Effector CD8-positive, alpha-beta T cell (primary cell): Measurements from ENCODE around the gene HLTF.

ENCODE experiments used
- DNase-seq: peaks from one replicate; lab custom pipeline; 2025; lab: John Stamatoyannopoulos, UW

HLTF gene

DNA sequence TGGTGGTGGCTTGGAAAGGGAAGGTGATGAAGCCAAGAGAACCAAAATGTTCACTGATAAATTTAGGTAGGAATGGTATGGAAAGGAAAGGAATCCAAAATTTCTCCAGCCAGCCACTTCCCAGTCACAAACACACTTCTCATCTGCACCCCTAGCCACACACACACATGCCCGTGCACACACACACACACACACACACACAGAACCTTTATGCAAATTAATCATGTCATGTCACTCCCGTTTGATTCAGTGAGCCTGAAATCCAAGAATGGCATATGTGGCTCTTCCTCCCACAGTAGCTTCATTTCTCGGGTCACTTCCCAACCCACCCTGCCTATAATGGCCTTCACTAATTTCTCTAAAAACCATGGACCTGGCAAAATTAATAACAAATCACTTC, 3.1 kb upstream of the HLTF start:
- DNase-seq = no peak

DNA sequence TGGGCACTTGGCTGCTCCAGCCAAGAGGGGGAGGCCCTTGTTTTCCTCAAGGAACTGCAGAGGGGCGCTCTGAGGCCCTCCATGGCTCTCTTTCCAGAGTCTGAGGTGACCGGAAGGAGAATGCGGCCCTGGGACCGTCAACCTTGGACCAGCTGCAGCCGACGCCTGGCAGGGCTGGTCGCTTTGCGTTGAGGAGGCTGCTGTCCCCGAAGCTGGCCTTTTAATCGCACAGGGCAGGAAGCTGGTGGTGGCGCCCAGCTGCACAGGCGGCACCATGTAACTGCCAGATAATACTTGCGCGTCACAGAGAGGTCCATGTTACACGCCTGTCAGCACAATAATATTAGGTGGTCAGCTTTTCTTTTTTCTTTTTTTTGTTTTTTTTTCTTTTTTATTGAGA, 875 bp upstream of the HLTF start:
- DNase-seq = no peak

DNA sequence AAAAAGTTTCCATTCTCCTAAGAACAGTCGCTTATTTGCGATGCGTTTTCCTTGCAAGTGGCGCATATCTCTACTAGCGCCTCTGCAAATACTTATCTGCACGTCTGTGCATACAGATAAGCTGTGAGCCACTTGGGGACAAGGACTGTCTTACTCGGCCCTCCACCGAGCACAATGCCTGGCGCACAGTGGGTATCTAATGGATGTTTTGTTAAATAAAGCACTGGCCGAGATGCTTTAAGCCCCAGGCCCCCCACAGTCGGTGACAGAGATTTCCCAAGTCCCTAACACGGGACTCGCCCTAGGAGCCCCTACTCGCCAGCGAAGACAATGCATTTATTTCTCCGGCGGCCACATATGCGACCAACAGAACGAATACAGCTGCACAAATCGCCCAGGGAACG, 503 bp downstream of the HLTF start:
- no peak for DNase-seq

DNA sequence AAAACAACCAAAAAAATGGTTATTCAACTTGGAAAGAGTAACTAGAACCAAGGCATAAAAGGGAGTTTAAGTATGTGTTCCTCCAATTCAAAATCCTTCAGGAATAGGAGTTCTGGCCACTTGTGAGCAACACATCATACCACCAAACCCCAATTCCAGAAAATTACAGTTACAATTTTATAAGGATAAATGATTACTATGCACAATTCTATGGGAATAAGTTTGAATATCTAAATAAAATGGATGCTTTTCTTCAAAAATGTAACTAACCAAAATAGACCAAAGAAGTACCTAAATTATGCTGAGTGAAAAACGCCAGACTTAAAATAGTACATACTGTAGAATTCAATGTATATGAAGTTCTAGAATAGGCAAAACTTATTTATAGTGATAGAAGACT, 4.6 kb downstream of the HLTF start:
- DNase-seq = no peak

DNA sequence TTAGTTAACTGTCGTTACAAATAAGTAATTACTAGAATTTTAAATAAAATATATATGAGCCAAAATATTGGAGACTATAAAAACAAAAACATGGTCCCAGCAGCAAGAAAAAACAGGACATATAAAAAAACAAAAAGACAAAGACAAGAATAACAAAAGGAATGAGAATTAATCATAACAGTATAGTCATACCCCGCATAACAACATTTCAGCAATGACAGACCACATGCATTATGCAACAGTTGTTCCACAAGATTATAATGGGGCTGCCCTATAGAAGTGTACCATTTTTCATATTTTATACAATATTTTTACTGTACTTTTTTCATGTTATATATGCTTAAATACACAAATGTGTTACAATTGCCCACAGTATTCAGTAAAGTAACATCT, 5.6 kb downstream of the HLTF start:
- no peak for DNase-seq

DNA sequence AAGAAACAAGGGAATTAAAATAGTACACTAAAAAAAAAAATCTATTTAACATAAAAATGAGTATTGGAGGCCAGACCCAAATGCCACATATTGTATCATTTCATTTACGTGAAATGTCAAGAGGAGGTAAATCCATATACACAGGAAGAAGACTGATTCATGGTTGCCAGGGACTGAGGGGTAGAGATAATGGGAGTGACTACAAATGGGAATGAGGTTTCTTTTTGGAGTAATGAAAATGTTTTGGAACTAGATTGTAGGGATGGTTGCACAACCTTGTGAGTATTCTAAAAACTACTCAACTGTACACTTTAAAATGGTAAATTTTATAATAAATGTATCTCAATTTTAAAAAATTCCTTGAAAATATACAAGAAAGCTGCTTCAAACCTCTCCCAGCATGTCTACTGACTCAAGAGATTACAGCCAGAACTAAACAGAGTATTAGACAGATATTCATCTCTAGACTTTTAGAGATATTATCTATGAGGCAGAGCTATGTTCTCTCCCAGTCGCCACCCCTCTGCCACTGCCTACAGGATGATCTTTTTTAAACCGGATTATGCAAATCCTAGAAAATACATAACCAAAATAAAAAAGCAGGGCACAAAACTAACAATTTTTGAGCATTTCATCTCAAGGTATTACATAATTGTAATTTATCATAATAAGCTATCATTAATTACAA, 6.2 kb downstream of the HLTF start:
- no peak for DNase-seq

DNA sequence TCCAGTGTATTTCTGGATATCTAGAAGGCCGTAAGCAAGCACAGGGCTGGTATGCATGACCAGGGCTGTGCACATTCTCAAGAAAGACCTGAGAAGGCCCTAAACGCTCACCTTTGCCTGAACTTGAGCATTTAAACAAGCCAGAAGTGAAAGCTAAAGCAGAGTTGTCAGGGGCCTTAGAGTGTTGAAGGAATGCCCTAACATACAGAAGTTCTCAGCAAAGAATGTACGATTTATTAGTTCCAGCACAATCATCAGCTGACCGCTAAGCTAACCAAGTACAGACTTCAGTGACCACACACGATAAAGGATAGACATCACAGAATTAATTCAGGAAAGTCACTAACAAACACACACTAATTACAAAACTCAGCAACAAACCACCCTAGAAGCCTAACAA, 8.7 kb downstream of the HLTF start:
- DNase-seq = no peak

DNA sequence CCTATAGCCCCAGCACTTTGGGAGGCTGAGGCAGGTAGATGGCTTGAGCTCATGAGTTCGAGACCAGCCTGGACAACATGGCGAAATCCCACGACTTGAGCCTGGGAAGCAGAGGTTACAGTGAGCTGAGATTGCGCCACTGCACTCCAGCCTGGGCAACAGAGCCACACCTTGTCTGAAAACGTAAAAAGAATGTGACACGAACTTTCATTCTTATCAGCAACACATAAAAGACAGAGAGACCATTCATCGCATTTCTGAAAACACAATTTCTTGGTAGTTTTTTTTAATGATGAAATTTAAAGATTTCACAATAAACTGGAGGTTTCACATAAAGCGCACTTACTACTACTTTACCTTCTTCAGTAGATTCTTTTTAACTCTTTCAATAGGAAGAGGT, 18.4 kb downstream of the HLTF start:
- DNase-seq = no peak

DNA sequence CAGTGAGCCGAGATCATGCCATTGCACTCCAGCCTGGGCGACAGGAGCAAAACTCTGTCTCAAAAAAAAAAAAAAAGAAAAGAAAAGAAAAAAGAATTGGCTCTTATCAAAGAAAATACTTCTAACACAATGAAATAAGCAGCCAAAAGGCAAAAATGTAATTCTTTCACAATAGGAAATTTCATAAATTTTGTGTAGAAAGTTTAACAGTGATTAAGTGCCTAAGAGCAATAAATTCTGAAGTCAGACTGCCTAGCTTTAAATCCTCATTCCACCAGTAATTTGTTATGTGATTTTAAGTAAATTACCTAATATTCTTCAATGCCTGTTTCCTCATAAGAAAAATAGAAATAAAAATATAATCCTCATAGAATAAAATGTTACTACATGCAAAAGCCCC, 24.6 kb downstream of the HLTF start:
- DNase-seq = no peak

DNA sequence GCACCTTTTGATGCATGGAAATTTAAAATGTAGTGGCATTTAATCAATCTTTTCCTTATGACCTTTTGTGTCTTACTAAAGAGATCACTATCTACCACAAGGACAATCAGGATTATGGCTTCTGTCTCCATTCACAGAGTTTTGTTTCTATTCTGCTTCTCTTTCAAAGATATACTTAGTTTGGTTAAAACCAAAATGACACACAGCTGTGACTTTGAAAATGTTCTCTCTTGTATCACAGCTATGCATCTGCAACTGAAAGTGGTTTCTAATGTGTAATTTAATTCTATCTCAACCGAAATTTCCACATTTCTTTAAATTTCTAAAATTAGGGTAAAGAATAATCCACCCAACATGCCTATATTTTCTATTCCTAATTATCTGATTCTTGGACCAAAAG, 27.7 kb downstream of the HLTF start:
- no peak for DNase-seq

DNA sequence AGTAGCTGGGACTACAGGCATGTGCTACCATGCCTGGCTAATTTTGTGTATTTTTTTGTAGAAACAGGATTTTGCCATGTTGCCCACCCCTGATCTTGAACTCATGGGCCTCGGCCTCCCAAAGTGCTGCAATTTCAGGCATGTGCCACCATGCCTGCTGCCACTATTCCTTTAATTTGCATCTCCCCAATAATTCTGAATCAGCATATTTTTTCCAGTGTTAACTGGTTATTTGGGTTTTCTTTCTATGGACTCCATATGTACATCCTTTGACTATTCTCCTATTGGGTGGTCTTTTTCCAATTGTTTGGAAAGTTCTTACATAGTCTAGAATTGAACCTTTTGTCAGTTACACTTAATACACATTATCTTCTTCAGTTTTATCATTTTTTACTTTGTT, 28.1 kb downstream of the HLTF start:
- DNase-seq = no peak

DNA sequence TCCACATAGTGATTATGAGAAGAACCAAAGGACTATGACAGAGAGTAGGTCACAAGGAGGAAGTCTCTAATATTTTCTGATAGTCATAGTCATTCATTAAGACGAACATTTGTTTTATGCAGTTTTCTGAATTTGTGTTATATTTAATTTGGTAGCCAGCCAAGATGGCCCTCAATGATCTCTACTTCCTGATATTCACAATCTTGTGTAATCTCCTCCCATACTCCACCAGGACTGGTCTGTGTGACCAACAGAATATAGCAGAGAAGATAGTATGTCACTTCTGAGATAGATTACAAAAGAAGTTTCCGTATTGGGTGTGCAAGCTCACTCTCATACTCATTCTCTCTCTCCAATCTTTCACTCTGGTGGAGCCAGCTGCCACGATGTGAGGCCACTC, 30.8 kb downstream of the HLTF start:
- no peak for DNase-seq

DNA sequence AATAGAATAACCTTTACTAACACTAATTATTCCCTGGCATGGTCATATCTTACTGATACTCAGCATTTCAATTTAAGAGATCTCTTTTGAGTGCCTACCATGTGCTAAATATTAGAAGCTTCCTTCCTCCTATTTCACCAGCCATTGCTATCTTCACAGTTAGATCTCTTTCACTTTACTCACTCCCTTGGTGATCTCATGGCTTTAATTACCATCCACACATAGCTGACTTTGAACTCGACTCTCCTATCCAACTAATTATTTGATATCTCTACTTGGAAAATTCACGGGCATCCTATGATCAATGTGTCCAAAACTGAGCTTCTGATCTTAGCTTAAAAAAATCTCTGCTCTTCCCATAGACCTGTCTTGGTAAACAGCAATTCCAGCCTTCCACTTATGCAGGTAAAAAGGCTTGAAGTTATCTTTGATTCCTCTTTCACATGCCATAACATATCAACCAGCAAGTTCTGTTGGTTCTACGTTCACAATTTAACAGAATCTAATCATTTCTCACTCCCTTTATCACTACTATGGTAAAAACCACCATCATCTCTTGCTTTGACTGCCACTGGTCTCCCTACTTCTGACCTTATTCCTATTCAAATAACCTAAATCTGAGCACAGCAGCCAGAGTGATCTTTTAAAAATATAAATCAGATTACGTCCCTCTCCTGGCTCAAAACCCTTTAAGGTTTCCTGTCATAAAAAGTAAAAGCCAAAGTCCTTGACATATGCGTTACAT, 41.8 kb downstream of the HLTF start:
- no peak for DNase-seq

DNA sequence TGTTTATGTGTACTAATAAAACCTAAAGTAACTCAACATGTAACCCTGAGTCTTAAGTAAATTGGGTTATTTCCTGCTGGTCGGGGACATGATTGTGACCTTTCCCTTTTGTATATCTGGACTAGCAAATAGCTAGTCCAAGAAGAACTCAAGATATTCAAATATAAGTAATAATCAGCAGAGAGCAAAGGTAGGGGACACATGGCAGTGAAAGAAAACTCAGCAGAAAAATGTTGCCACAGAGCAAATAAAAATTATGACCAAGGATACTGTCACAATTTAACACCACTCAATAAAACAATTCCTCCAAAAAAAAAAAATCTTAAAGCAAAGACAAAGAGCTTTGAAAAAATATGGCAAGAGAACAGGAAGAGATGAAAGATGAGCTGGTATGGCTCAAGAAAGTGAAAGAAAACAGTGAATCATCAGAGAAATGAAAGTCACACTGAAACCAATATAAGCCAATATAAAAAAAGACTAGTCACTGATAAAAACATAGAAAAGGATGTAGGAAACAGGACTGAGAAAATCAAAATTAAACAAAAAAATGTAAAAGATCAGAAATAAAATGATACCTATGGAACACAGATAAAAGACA, 43.4 kb downstream of the HLTF start:
- DNase-seq = no peak

DNA sequence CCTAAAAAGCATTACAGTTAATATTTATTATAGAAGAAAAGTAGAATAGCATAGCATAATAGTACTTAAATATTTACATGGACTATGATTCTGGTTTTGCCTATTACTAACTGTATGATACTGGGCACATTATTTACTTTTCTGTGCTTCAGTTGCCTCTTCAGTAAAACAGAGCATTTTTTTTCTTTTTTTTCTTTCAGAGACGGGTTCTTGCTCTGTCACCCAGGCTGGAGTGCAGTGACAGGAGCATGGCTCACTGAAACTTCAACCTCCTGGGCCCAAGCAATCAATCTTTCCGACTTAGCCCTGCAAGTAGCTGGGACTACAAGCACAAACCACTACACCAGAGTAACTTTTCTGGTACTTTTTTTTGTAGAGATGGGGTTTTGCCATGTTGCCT, 48.0 kb downstream of the HLTF start:
- no peak for DNase-seq

DNA sequence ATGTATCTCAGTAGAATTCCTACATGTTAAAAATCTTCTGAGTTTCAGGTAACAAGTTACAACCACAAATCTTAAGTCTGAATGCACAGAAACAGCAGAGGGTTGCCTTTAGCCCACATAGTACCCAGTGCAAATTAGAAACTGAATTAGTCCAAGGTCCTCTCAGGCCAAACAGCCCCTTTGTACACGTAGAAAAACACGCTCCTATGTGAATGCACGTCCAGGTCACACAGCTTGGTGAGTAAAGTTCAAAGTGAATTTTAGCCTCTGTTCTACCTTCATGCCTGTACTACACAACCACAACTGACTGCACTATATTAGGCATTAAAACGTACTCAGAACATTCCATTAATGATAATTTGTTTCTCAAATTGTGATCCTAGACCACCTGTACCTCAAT, 48.6 kb downstream of the HLTF start:
- DNase-seq = no peak

DNA sequence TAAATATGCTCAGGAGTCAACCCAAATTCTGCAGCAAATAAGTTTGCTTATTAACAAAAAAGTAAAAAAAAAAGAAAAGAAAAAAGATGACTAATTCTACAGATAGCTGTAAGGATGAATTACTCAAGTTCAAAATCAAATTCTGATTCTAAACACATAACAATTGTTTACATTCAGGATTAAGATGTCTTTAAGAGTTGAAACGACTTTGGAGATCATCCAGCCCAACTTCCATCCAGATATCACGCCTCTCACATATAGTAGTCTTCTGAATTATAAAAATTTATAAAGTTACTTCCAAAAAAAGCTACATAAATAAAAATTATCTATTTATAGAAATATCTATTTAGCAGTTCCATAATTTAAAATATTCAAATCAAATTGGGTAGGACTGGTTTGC, 55.2 kb downstream of the HLTF start:
- DNase-seq = no peak

DNA sequence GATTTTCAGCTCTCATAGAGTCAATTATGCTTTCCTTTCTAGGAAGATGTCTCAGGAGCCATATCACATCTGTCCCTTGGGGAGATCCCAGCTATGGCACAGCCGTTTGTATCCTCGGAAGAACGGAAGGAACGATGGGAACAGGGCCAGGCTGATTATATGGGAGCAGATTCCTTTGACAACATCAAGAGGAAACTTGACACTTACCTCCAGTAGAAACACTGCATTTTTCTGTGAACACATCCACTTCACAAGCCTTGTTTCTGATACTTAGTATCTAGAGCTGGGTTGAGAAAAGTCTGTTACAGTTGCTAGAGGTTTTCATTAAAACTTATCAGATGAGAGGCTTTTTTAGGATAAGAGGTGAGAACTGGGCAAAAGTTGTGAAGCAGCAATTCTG, 59.6 kb downstream of the HLTF start:
- no peak for DNase-seq

DNA sequence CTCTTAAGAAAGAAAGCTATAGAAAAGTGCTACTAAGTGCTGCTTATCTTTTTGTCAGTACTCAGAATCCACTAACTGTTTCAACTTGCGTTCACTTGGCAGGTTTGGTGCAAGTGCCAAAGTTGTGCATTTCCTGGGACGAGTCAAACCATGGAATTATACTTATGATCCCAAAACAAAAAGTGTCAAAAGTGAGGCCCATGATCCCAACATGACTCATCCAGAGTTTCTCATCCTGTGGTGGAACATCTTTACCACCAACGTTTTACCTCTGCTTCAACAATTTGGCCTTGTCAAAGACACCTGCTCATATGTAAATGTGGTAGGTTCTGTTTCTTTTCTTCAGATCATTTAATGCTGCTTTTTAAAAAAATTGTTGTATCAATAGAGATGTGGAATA, 62.4 kb downstream of the HLTF start:
- no peak for DNase-seq

DNA sequence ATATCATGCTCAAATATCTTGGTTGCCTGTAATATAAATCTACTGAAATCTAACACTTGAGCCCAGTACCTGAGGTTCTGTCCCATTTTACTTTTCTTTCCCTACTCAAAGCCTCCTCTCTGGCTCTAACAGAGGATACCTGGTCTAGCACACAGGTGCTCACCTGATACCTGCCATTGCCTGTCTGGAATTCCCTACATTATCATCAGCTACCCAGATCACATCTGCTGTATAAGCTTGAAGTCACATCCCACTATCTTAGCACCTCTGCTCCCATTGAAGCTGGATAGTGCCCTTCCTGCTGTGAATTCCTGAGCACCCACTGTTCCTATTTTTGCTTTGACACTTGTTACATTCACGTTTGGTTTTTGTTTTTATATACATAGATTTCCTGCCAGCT, 64.5 kb downstream of the HLTF start:
- no peak for DNase-seq

DNA sequence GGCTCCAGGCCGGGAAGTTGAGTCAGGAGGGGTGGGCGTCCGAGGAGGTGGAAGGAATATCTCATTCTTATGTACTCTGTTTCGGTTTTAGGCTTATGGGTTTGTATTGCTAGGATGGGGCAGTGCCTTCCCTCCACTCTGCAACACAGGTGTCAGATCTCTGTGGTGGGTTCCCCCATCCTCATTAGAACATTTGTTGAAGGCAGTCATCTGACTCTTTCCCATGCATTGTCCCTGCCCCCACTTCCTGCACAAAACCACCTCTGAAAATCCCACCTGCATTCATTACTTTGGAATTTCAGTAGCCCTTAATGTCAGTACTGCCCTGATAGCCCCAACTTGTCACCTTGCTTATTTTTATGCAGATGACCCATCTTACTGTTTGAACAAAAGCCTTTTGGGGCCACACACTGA, 65.5 kb downstream of the HLTF start:
- no peak for DNase-seq

DNA sequence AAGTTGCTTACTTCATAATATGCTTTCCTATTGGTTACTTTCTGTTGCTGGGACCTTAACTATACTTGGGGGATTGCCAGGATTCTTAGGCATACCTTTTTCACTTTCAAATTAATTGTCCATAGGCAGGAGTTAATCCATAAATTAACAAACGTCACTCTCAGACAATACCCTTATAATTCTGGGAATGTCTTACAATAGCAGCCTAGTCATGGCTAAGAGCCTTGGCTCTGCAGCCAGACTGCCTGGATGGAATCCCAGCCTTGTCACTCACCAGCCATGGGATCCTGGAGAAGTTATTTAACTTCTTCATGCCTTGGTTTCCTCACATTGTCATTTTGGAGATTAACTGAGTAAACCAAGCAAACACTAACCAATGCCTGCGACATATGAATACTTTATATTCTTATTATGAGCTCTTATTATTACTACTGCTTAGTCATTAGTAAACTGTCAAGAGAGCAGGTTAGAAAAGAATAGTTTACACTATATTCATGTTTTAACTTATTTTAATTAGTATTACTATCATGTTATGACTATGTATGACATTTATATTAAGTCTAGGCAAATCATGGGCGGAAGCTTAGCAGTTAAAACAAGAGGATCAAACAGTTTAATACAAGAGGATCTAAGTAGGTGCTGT, 66.0 kb downstream of the HLTF start:
- no peak for DNase-seq

DNA sequence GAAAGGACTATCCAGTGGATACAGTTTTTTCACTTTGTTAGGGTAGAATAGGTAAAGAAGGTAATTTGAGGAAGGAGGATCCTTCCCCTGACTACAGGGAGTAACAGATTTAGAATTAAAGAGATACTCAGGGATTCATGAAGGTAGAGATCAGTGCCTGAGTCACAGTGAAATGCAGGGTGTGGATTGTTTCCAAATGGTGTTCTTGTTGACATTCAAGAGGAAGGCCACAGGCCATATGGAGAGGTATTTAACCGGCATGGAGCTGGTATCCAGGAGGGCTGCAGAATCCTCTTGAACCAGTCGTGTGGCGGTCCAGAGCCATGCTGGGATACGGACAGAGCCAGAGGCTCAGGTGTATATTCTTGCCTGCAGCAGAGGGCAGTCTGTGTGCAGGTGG, 66.8 kb downstream of the HLTF start:
- DNase-seq = no peak
